HepG2 (cell line): ENCODE data around the gene ACE. TPM values are rescaled to one million over a fixed set of nuclear protein-coding genes. Genes with fewer than 3 reads are reported as not detected.

ENCODE experiments used
- ATF7 ChIP-seq, 2 experiments: fragments of 450-650 bp in 1 of 2; sonication (generic) in 1 of 2; formaldehyde crosslinking in 1 of 2; IDR thresholded peaks; 2 replicates each; pipeline versions ENCODE4 v1.4.0 to v1.6.1; 2016 to 2020; ENCODE audit warnings: antibody characterized with exemption in 1 of 2, mild to moderate bottlenecking in 1 of 2, missing genetic modification reagents in 1 of 2
- DPF2 ChIP-seq: sonication (generic); formaldehyde crosslinking; IDR thresholded peaks from 2 replicates; pipeline ENCODE4 v1.4.0; 2020; ENCODE audit warnings: mild to moderate bottlenecking, low read depth, missing genetic modification reagents, borderline replicate concordance
- DR1 ChIP-seq: sonication (generic); formaldehyde crosslinking; IDR thresholded peaks from 2 replicates; pipeline ENCODE4 v1.8.0; 2021; ENCODE audit warnings: mild to moderate bottlenecking, missing genetic modification reagents, inconsistent platforms
- HOXA7 ChIP-seq: sonication (generic); formaldehyde crosslinking; IDR thresholded peaks from 2 replicates; pipeline ENCODE4 v1.8.1; 2022; ENCODE audit warnings: mild to moderate bottlenecking, missing genetic modification reagents, moderate library complexity
- ISL2 ChIP-seq: sonication (generic); formaldehyde crosslinking; IDR thresholded peaks from 2 replicates; pipeline ENCODE4 v1.5.0; 2020; ENCODE audit warnings: missing genetic modification reagents
- KDM5A ChIP-seq: fragments of 200-600 bp; sonication (generic); IDR thresholded peaks from 2 replicates; pipeline ENCODE4 v1.7.0; 2018; ENCODE audit warnings: antibody characterized with exemption, mild to moderate bottlenecking, low read length, borderline replicate concordance
- MAF1 ChIP-seq: sonication (generic); formaldehyde crosslinking; IDR thresholded peaks from 2 replicates; pipeline ENCODE4 v1.5.0; 2020; ENCODE audit warnings: missing genetic modification reagents, borderline replicate concordance
- MEIS2 ChIP-seq: sonication (generic); formaldehyde crosslinking; IDR thresholded peaks from 2 replicates; pipeline ENCODE4 v1.9.0; 2021; ENCODE audit warnings: mild to moderate bottlenecking, missing genetic modification reagents
- SMC3 ChIP-seq: IDR thresholded peaks from 2 replicates; pipeline ENCODE4 v1.6.1; 2011; ENCODE audit warnings: low read length, improper control_type of control experiment
- ZNF329 ChIP-seq: sonication (generic); formaldehyde crosslinking; IDR thresholded peaks from 2 replicates; pipeline ENCODE4 v1.9.0; 2021; ENCODE audit warnings: low read depth, mild to moderate bottlenecking, missing genetic modification reagents
- ZNF773 ChIP-seq: sonication (generic); formaldehyde crosslinking; IDR thresholded peaks from 2 replicates; pipeline ENCODE4 v1.4.0; 2020; ENCODE audit warnings: missing genetic modification reagents, borderline replicate concordance
- polyA plus RNA-seq, 8 experiments: library from polyadenylated mRNA; depleted of rRNA in 3 of 8; stranded (reverse) in 7 of 8; unstranded in 1 of 8; fragments of >200 nt; fragmentation: Illumina TruSeq in 4 of 8; extraction: Trizol in 4 of 8; gene quantifications; 2 replicates each; pipeline versions ENCODE4 v1.2.1 to v1.2.3, GENCODE V29; 2011 to 2016; ENCODE audit warnings: low read depth in 4 of 8, missing spikeins in 1 of 8, mixed read lengths in 1 of 8; ENCODE audit not compliant: insufficient read depth in 1 of 8
- total RNA-seq, 5 experiments: library from RNA; depleted of rRNA; stranded (reverse); fragments of >200 nt; fragmentation: Illumina TruSeq; extraction: Trizol; gene quantifications; 2 replicates each; pipeline ENCODE4 v1.2.3, GENCODE V29; 2016; ENCODE audit warnings: low read depth in 1 of 5
- TF ChIP-seq, protein P1 (sequence below): fragments of 450-650 bp; IDR thresholded peaks from 2 replicates; pipeline ENCODE4 v1.6.1; 2016
- TF ChIP-seq, protein P2 (sequence below): sonication (generic); formaldehyde crosslinking; IDR thresholded peaks from 2 replicates; pipeline ENCODE4 v1.8.0; 2022; ENCODE audit warnings: mild to moderate bottlenecking, missing genetic modification reagents
- TF ChIP-seq, protein P3 (sequence below): IDR thresholded peaks from 2 replicates; pipeline ENCODE4 v1.6.1; 2018; ENCODE audit warnings: missing genetic modification reagents
- TF ChIP-seq, protein P4 (sequence below): sonication (generic); formaldehyde crosslinking; IDR thresholded peaks from 2 replicates; pipeline ENCODE4 v1.4.0; 2020; ENCODE audit warnings: missing genetic modification reagents, low read depth, mild to moderate bottlenecking, borderline replicate concordance
- TF ChIP-seq, protein P5 (sequence below): sonication (generic); formaldehyde crosslinking; IDR thresholded peaks from 2 replicates; pipeline ENCODE4 v1.9.0; 2021; ENCODE audit warnings: missing genetic modification reagents, borderline replicate concordance
- TF ChIP-seq, protein P6 (sequence below): sonication (generic); formaldehyde crosslinking; conservative IDR thresholded peaks from 2 replicates; pipeline ENCODE4 v1.8.0; 2022; ENCODE audit warnings: mild to moderate bottlenecking, moderate library complexity, missing genetic modification reagents

ACE gene
- total and polyA plus RNA-seq, 2 of the 13 experiments (the other 11 are each of a cell fraction or from before 2014, with no cell fraction given) = 0.08 to 0.13 TPM

DNA sequence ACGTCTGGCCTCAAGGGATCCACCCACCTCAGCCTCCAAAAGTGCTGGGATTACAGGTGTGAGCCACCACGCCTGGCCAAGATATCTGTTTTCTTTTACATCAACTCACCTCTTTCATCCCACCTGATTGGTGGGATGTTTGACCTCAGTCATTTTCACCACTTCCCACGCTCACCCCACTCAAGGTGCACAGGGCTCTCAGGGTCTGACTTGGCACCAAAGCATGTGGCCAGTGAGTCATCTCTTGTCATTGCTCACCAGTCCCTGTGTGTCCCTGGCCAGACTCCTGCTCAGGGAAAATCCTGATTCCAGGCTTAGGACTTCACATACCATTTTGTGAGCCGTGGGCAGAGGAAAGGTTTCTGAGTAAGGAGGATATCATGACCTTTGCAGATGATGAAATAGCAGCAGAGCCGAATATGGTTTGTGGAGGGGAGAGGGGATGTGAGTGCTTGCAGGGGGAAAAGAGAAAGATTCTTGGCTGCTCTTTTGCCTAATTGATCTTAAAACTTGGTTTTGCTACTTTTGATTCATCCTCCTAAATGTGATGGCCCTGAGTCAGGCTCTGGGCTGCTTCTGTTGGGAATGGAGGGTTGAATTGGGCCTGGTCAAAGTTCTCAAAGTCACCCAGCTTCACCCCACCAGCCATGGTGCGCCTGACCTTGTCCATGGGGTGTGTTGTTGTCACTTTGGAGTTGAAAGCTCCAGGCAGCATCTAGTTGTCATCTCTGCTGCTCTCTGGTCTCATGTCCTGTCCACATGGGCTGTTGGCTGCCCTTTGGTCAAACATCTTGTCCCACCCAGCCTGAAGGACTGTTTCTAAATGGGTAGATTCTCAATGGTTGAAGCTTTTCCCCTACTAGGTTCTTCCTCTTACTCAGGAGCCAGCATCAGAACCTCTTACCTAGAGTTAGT lies 40.3 kb downstream of the ACE start (continued):
- TF ChIP-seq, protein P1, sequence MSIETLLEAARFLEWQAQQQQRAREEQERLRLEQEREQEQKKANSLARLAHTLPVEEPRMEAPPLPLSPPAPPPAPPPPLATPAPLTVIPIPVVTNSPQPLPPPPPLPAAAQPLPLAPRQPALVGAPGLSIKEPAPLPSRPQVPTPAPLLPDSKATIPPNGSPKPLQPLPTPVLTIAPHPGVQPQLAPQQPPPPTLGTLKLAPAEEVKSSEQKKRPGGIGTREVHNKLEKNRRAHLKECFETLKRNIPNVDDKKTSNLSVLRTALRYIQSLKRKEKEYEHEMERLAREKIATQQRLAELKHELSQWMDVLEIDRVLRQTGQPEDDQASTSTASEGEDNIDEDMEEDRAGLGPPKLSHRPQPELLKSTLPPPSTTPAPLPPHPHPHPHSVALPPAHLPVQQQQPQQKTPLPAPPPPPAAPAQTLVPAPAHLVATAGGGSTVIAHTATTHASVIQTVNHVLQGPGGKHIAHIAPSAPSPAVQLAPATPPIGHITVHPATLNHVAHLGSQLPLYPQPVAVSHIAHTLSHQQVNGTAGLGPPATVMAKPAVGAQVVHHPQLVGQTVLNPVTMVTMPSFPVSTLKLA = 0 out of 2 replicates have a peak, but pooled peaks have one; percentile 10
- TF ChIP-seq SMC3 = no peak; the same call in 1 of the 2 replicates
- no peak for TF ChIP-seq HOXA7 (CRISPR knock-in tag)
- peak; percentile 81 for TF ChIP-seq MEIS2 (CRISPR knock-in tag)
- TF ChIP-seq, protein P2, sequence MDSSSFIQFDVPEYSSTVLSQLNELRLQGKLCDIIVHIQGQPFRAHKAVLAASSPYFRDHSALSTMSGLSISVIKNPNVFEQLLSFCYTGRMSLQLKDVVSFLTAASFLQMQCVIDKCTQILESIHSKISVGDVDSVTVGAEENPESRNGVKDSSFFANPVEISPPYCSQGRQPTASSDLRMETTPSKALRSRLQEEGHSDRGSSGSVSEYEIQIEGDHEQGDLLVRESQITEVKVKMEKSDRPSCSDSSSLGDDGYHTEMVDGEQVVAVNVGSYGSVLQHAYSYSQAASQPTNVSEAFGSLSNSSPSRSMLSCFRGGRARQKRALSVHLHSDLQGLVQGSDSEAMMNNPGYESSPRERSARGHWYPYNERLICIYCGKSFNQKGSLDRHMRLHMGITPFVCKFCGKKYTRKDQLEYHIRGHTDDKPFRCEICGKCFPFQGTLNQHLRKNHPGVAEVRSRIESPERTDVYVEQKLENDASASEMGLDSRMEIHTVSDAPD (CRISPR knock-in tag) = no peak
- TF ChIP-seq, protein P3, sequence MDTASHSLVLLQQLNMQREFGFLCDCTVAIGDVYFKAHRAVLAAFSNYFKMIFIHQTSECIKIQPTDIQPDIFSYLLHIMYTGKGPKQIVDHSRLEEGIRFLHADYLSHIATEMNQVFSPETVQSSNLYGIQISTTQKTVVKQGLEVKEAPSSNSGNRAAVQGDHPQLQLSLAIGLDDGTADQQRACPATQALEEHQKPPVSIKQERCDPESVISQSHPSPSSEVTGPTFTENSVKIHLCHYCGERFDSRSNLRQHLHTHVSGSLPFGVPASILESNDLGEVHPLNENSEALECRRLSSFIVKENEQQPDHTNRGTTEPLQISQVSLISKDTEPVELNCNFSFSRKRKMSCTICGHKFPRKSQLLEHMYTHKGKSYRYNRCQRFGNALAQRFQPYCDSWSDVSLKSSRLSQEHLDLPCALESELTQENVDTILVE (CRISPR knock-in tag) = no peak
- TF ChIP-seq, protein P4, sequence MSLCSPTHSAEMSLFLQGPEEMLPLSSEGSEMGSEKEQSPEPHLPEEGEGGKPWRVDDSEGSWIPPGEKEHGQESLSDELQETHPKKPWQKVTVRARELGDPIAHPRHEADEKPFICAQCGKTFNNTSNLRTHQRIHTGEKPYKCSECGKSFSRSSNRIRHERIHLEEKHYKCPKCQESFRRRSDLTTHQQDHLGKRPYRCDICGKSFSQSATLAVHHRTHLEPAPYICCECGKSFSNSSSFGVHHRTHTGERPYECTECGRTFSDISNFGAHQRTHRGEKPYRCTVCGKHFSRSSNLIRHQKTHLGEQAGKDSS (CRISPR knock-in tag) = no peak
- TF ChIP-seq KDM5A = no peak
- TF ChIP-seq MAF1 (CRISPR knock-in tag) = no peak
- no peak for TF ChIP-seq ZNF329 (CRISPR knock-in tag)
- peak; percentile 67; the same call in 1 of the 2 replicates for TF ChIP-seq DPF2 (CRISPR knock-in tag)
- no peak for TF ChIP-seq DR1 (CRISPR knock-in tag)
- TF ChIP-seq ATF7 (IDR thresholded peaks at IDR 0.05) = peak; percentile 26; the same call in 1 of the 2 replicates
- no peak for TF ChIP-seq ATF7 (CRISPR knock-in tag; IDR thresholded peaks at IDR 0.05)
- TF ChIP-seq, protein P5, sequence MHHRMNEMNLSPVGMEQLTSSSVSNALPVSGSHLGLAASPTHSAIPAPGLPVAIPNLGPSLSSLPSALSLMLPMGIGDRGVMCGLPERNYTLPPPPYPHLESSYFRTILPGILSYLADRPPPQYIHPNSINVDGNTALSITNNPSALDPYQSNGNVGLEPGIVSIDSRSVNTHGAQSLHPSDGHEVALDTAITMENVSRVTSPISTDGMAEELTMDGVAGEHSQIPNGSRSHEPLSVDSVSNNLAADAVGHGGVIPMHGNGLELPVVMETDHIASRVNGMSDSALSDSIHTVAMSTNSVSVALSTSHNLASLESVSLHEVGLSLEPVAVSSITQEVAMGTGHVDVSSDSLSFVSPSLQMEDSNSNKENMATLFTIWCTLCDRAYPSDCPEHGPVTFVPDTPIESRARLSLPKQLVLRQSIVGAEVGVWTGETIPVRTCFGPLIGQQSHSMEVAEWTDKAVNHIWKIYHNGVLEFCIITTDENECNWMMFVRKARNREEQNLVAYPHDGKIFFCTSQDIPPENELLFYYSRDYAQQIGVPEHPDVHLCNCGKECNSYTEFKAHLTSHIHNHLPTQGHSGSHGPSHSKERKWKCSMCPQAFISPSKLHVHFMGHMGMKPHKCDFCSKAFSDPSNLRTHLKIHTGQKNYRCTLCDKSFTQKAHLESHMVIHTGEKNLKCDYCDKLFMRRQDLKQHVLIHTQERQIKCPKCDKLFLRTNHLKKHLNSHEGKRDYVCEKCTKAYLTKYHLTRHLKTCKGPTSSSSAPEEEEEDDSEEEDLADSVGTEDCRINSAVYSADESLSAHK (CRISPR knock-in tag) = no peak
- TF ChIP-seq ZNF773 = no peak
- 0 out of 2 replicates have a peak, but pooled peaks have one; percentile 17 for TF ChIP-seq ISL2 (CRISPR knock-in tag)
- TF ChIP-seq, protein P6, sequence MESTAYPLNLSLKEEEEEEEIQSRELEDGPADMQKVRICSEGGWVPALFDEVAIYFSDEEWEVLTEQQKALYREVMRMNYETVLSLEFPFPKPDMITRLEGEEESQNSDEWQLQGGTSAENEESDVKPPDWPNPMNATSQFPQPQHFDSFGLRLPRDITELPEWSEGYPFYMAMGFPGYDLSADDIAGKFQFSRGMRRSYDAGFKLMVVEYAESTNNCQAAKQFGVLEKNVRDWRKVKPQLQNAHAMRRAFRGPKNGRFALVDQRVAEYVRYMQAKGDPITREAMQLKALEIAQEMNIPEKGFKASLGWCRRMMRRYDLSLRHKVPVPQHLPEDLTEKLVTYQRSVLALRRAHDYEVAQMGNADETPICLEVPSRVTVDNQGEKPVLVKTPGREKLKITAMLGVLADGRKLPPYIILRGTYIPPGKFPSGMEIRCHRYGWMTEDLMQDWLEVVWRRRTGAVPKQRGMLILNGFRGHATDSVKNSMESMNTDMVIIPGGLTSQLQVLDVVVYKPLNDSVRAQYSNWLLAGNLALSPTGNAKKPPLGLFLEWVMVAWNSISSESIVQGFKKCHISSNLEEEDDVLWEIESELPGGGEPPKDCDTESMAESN (CRISPR knock-in tag) = no peak
